Right lobe of liver (tissue), 4 donors: Measurements from ENCODE around the gene LMTK2.

Source experiments
- CTCF ChIP-seq, 4 donors: fragments of 200-600 bp in 3 of 4; fragments of 450-650 bp in 1 of 4; IDR thresholded peaks; one replicate each; pipeline versions ENCODE4 v1.5.1 to v1.8.0; 2016 to 2022; ENCODE audit warnings: antibody characterized with exemption in 4 of 4, mild to moderate bottlenecking in 2 of 4
- POLR2A ChIP-seq: fragments of 450-650 bp; IDR thresholded peaks from one replicate; pipeline ENCODE4 v1.6.1; 2017; ENCODE audit warnings: antibody characterized with exemption, mild to moderate bottlenecking
- donor health status: DM: no; HTN: no; CAD: no.
- donor health status: DM: no; HTN: no; CAD: no.
- donor health status: DM: no; HTN: yes; CAD: no.

GRCh38 chr7:98157761-98158160 lies 51.1 kb downstream of the LMTK2 start:
- TF ChIP-seq CTCF (IDR thresholded peaks at IDR 0.05) (no peak), POLR2A (no peak)
